NCI-H526 treated with DMSO at 0.1 percent for 48 hours (cell line): ENCODE results near the gene SLC10A7.

Source experiments
- DNase-seq: peaks from one replicate; lab custom pipeline; 2025; lab: John Stamatoyannopoulos, UW

The SLC10A7 gene

DNA sequence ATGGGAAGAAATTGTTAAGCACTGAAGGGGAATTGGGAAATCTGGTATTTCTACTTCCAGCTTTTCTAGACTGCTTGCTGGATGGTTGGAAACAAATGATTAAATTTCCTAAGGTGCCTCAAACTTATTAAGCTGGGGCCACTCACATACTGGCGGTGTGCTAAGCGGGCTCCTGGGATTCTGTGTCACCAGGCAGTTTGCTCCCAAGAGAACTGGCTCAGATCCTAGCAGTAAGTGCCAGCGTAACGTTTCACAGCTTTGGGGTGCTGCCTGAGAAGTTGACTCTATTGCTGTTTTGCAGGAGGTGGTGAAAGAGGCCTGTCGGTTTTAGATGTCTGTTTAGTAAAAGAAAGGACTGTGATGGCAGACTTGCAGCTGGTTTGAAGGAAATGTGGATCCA, 314.3 kb downstream of the SLC10A7 start:
- DNase-seq, result no peak
